GM21529 (cell line): Measurements from ENCODE around the gene OAS1.

Source experiments
- ATAC-seq: cut with Tn5 transposase; IDR thresholded peaks from one replicate; pipeline ENCODE4 v1.9.1; 2021; ENCODE audit not compliant: unreplicated experiment

Gene OAS1

DNA sequence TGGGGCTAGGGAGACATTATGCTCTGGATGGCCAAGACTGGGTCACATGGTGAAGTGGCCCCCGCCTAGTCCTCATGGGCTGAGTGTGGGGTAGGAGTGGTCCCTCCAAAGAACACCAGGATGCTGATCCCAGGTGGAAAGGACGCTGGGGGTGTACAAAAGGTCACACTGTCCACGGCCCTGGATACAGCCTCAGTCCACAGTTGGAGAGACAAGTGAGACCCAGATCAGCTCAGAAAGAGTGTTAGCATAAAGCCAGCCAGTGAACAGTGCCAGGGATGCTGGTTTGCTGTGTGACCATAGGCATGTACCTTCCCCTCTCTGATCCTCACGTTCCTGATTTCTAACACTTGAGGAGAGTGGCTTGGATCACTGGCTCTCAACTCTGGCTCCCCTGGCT is 58.2 kb downstream of the OAS1 start:
- ATAC-seq, result no peak

DNA sequence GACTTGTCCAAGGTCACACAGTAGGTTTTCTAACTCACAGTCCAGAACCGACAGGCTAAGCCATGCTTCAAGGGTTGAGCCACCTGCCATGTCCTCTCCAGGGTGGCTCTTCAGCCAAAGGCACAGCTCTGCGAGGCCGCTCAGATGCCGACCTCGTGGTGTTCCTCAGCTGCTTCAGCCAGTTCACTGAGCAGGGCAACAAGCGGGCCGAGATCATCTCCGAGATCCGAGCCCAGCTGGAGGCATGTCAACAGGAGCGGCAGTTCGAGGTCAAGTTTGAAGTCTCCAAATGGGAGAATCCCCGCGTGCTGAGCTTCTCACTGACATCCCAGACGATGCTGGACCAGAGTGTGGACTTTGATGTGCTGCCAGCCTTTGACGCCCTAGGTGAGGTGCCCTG is 58.9 kb downstream of the OAS1 start:
- ATAC-seq, result no peak

DNA sequence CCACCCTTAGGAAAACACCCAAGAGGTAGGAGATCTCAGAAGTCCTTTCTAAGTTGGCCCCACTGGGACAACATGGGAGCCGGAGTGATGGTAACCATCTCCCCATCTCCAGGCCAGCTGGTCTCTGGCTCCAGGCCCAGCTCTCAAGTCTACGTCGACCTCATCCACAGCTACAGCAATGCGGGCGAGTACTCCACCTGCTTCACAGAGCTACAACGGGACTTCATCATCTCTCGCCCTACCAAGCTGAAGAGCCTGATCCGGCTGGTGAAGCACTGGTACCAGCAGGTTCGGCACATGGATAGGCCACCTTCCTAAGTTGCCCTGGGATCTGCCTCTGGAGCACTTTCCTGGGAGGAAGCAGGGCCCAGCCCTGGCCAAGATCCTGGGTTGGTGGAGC is 60.5 kb downstream of the OAS1 start:
- no peak for ATAC-seq

DNA sequence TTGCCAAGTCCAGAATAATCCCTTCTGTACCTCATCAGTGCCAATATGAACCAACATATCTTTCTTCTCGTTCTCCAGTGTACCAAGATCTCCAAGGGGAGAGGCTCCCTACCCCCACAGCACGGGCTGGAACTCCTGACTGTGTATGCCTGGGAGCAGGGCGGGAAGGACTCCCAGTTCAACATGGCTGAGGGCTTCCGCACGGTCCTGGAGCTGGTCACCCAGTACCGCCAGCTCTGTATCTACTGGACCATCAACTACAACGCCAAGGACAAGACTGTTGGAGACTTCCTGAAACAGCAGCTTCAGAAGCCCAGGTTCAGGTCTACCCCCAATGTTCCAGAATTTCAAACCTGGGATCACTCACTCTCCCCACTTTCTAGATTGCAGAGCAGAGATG is 61.1 kb downstream of the OAS1 start:
- no peak for ATAC-seq
